T-helper 2 cell treated with Interferon-gamma antibody and Interleukin-4, amounts not matched to agents 100 ng/mL and 5 ng/mL, for 36 hours (primary cell): ENCODE data around the gene TGFB2. TPM values are rescaled to one million over a fixed set of nuclear protein-coding genes. Genes with fewer than 3 reads are reported as not detected.

Experiments used
- intact Hi-C: fragments of 100-400 bp; cut with micrococcal nuclease; formaldehyde crosslinking; loops from one replicate; pipeline ENCODE4 v1.15.1; 2023
- total RNA-seq: library from RNA; stranded (reverse); gene quantifications from 2 replicates; pipeline ENCODE4 v1.2.3, GENCODE V29; 2022

The TGFB2 gene
- total RNA-seq, 1 donor from 2014 or later, result not detected

DNA sequence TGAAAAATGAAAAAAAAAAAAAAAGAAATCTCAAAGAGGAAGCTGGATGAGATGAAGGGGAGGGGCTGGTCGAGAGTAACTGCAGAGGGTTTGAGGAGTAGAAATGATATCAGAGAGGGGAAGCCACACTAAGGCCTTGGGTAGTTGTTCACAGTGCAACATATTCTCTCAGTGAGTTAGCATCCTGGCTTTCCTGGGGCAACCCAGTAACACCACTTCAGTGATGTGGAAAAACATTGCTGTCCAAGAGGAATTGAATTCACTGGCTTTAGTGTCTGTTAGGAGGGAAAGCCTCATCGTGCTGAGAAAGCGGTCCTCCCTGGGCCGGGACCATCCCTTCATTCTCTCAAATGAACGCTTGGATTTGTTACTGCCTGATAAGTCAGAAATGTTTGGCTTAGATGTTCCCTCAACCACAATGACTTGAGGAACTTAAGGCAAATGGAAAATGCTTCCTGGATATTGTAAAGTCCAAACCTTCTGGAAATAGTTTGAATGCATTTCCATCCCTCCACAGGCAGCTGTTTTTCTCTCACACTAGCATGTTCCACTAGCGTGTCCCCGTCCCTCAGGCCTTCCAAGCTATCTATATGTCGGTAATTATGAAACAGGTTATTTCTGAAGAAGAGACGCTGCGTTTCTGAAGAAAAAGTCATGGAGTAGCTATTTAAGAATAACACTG, 12.2 kb downstream of the TGFB2 start:
- intact Hi-C loops, result no loop called here

DNA sequence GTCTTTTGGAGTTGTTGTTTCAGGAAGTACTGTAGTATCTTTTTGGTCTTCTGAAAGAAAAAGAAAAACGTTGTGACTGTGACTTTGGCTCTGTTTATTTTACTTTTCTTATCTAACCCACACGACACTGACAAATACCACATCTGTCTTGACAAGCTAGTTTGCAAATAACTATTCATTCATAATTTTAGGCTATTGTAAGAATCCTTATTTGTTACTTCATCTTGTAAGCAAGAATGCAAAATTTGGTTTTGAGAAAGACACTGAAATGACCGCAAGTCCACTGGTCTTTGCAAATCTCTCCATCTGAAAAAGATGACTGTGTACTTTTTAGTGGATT, 12.7 kb downstream of the TGFB2 start:
- intact Hi-C loops, result no loop called here

DNA sequence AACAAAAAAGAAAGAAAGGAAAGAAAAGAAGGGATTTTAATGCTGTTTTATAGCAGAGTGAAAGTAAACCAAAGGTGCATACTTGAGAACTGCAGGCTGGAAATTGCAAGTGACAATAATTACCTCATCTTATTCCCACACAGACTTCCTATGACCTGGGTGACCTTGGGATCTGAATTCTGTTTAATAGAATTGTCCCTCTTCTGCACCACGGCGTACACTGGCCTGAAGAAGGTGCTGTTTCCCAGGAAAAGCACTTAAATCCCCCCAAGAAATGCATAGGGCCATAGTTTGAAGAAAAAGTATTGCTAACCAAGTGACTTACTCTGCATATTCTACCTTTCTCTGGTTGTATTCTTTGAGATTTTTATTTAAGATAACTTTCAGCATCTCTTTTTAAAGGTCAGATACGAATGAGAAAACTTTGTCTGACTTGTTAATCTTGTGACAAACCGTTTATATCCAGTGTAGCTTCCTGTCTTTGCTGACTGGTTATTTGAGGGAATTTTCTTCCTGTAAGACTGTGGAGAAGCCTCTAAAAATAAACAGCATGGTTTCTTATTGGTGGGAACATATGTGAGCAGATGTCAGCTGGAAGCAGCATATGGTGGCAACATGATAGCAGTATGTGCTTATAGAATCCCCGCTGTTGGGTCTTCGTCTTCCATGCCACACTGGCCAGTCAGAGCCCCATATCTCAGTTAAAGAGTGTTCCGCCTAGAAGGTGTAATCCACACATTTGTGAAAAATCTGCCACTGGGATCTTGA, 16.3 kb downstream of the TGFB2 start:
- intact Hi-C loops, result no loop called here

DNA sequence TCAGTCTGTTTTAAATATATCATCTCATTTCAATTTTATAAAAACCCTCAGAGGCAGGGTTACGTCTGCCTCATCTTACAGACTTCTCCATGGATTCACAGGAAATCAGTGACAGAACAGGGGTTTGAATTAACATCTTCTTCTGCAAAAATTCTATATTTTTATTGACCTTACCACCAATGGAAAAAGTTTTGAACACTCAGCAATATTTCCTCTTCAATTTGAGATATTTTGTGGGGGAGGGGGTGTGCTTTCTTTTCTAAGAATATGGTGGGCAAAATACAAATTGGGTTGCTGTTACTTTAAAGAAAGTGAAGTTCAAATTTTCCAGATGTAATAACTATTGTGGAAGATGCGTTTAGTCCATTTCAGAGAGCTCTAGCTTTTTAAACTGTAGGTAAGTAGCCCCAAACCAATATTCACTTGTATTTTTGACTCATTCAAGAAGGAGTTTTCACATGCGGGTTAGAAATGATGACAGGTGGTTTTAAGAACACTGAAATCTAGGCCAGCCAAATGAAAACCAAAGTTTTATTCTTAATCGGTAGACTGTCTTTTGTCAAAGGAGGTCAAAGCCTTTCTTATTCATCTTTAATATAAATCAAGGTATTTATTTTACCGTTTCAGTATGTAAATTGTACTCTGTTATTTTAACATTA, 17.4 kb downstream of the TGFB2 start:
- intact Hi-C loops, result no loop called here

DNA sequence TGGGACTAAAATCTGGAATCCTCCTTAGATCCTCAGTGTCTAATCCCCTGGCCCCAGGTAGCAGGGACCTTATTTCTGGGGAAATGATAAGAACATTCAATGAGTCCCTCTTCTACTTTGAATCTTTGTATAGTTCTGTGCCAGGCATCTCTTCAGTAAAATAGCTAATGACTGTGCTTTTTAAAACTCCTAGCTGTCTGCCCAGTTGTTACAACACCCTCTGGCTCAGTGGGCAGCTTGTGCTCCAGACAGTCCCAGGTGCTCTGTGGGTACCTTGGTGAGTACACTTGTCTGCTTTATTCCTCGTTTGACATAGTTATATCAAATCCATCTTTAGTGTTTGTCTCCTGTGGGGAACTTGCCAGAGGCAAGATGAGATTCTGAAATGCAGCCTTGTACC, 18.0 kb downstream of the TGFB2 start:
- intact Hi-C loops, result no loop called here

DNA sequence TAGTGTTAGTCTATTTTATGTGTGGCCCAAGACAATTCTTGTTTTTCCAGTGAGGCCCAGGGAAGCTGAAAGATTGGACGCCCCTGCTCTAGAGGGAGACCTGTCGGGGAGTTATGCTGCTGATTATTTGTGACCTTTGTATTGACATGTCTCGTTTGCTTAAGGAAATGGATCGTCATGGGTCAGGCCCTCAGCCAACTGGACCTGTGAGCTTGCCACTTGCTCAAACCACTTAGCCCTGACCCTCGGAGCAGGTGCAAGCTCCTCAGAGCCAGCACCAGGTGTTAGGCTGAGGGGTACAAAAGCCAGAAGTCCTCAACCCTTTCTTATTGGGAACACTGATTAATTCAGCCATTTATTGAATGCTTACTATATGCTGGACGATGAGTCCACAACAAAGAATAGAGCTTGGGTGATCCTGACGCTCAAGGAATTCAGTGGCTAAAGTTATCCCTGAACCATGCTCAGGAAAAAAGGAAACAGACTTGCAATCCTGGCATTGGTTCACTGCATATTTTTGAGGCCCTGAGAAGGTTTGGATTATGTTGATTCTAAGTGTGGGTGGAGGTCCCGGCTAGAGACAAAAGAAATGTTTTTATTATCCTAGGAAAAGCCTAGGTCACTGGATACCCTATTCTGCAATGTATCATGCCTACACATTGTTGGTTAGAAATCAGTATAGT, 19.0 kb downstream of the TGFB2 start:
- intact Hi-C loops, result no loop called here

DNA sequence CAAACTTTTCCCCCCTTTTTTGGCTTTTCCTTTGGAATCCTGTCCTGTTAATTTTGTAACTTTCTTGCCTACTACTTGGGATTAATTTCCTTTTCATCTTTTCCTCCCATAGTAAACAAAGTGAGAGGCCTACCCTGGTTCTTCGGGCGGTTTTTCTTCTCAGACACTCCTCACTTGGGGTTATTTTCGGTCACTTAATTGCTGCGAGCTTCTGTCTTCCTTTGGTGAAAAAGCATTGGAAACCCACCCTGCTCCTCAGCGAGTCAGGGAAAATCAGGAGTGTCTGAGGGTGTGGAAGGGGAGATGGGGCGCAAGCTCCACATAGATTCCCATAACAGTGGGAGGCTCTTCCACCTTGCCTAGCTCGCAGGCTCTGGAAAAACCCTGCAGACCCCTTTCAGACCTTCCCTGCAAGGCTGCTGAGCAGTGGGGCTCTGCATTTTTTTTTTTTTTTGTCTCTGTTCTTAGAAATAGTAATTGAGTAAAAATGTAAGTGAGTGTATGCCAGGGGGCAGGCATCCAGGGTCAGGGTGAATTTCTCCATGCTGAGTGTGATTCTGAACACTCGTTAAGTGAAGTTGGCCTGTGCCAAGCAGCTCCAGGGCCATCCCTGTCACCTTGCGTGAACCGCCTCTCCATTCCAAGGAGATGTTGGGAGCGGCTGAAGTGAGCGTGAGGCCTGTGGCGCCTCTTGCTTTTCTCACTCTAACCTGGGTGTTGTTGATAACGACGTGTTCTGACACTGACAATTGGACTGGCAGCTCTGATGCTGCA, 20.3 kb downstream of the TGFB2 start:
- intact Hi-C loops, result no loop called here

DNA sequence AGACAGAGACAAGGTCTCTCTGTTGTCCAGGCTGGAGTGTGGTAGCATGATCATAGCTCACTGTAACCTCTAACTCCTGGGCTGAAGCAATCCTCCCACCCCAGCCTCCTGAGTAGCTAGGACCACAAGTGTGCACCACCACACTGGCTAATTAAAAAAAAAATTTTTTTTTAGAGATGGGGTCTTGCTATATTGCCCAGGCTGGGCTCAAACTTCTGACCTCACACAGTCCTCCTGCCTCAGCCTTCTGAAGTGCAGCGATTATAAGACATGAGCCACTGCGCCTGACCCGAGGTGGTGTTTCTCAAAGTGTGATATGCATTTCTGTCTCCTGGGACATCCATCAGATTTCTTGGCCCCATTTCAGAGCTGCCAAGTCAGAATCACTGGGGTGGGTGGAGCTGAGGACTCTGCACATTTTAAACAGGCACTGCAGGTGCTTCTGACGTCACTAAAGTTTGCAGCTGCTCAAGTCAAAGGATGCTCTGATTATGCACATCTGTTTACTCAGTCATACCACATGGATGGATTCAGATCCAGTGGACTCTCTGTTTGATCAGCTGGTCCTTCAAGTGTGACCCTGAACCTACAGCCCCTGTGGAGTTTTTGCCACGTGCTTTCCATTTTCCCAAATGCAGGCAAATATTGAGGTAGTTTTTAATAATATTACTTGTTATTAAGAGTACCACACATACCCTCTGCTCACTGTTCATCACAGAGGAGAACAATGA, 21.4 kb downstream of the TGFB2 start:
- intact Hi-C loops, result no loop called here

DNA sequence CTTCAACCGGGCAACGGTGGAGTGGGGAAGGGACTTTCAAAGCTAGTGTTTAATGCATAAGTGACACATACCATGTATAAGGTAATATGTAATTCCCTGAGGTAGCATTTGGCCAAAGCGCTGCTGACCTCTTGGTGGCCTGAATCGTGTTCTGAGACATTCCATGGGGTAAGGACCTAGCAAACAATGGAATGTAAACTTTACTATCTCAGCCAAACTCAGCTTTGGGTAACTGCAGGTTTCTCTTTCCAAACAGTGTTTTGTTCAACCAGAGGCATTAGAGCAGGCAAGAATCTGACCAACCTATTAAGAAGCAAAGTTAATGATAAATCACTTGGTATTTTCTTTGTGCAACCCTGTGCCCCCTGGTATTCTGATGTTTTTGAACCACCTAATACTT, 22.0 kb downstream of the TGFB2 start:
- intact Hi-C loops, result no loop called here

DNA sequence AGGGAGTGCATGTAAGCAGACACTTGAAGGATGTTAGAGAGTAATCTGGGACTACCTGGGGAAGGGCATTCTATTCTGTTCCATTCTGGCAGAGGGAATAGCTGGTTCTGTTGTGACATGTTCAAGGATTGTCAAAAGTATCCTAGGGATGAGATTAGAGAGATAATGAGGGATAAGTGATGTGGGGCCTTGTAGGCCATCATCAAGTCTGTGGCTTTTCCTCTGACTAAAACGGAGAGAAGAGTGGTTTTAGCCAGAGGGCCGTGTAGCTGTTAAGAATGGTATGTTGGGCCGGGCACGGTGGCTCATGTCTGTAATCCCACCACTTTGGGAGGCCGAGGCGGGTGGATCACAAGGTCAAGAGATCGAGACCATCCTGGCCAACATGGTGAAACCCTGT, 23.6 kb downstream of the TGFB2 start:
- intact Hi-C loops, result no loop called here

DNA sequence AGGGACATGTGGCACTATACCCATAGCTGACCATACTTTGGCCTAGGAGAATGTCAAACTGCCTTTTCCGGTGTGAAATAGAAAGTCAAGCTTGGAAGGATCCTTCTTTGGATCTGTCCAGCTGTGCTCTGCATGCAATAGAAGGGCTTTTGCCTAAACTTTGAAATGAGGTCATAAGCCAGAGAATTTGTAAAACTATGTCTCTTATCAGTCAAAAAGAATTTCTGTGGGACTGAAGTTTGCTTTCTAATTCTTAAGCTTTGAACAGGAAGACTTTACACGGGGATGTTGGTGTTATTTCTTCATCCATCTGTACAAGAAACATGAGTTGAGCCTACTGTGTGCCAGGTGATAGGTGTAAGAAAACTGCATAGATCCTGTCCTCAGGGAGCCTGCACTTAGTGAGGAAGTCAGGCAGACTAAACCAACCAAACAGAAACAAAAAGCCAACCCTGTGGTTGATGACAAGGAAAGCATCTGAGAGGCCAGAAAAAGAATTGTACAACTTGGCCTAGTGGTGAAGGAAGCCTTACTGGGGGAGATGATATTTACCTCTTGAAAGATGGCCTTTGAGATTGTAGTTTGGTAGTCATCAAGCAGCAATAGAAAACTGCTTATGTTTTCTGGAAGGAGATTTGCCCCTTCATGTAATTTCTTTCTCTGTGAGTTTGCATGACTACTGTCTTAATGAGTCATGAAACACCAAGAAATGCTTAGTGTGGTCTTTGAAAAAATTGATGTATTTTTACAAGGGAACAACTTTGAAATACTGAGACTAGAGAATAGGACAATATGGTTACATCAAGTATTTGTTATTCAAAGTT, 24.8 kb downstream of the TGFB2 start:
- intact Hi-C loops, result no loop called here

DNA sequence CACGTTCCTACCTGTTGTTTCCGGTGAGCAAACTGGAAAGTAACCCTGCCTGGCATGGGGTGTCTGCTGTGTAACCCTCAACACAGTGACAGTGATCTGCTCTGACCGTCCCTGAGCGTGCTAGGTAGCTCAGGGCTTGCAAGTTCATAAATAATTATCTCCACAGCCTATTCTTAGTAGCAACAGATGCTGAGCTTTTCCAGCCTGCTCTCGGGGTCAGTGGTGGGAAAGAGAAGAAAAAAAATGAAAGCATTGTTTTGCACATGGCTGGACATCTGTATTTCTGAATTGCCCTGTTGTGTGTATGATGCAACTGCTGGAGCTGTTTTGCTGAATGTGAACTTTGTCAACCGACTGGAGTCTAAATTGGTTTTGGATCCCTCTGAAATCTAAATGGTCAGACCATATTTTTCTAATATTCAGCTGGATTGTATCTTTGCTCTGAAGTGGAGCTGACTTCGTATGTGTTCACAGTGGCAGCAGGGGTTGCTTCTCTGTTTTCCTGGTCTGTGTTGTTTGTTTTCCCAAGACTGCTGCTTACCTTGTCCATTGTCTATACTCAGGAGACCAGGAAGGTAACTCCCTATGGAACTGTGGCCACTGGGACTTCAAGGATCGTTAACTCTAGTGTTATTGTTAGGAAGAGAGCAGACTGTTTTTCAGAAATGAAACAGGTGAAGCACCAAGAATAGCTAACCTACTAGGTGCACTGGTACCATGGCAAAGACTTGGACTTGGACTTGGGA, 27.0 kb downstream of the TGFB2 start:
- intact Hi-C loops, result no loop called here

DNA sequence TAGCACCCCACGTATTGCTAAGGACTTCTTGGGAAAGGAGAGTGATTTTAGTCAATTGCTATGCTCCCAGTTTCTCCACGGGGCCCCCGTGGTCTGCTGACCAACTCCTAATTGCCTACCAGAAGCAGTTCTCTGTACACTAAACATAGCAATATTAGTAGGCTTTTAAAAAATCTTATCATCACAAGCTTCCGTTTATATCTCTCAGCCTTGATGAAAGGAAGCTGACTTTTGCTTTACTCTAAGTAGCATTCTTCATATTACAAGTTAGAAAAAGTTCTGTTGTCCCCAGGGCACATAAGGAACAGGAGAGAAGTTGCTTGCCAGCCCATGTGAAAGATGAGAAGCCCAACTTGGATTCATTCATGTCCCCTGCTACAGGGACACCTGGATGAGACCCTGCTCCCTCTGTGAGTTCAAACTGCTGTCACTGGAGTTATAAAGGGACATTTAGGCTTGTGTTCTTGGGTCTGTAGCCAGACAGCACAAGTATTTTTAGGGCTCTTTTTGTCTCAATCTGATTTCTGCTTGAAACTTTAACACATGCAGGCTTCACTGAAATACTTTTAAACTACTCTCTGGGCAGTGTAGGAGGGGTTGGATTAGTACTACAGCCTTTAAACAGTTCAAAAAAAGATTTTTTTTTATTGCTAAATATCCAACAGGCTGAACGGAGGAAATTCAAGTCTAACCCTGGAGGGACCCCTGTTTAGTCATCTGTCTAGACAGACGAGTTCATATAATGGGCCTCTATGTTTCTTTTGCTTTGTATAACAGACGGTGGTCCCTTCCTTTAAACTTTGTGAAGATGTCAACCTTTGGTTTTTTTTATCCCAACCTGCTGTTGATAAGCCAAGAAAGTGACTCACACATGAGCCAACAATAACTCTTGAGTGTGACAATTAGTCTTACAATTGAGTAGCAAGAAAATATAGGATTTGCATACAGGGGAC, 29.5 kb downstream of the TGFB2 start:
- intact Hi-C loops, result no loop called here

DNA sequence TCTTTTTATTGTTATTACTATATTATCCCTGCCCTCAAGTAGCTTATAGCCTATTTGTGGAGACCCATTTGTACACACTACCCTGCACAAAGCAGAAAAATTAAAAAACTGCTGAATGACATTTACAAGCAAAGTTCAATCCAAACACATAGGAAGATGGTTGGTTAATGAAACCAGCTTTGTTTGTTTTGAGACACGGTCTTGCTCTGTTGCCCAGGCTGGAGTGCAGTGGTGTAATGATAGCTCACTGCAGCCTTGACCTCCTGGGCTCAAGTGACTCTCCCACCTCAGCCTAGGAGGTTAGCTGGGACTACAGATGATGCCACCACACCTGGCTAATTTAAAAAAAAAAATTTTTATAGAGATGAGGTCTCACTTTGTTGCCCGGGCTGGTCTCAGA, 31.6 kb downstream of the TGFB2 start:
- intact Hi-C loops, result loop anchor here (2.0 kb wide), 1 partner anchor 32 kb away; the partner anchor contains the start of gene TGFB2

DNA sequence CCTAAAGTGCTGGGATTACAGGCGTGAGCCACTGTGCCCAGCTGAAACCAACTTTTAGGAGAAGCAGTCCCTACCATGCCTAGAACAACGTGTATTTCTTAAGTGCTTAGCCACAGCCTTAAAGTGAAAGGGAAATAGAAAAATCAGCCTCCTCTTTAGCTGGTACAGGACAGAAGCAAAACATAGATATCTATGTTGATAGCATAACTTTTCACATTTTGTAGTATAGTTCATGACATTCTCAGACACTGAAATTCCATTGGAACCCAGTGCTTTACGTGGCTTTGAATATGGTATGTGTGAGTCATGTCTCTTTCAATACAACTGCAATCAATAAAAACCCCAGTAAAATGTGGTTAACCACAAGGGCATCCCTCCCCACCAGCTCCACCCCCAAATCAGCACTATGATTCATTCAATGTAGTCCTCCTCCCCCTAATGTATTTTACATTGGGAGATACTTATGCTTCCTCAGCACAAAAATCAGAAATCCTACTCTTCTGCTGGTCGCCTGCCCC, 32.1 kb downstream of the TGFB2 start:
- intact Hi-C loops, result loop anchor here (2.0 kb wide), 1 partner anchor 32 kb away; the partner anchor contains the start of gene TGFB2

DNA sequence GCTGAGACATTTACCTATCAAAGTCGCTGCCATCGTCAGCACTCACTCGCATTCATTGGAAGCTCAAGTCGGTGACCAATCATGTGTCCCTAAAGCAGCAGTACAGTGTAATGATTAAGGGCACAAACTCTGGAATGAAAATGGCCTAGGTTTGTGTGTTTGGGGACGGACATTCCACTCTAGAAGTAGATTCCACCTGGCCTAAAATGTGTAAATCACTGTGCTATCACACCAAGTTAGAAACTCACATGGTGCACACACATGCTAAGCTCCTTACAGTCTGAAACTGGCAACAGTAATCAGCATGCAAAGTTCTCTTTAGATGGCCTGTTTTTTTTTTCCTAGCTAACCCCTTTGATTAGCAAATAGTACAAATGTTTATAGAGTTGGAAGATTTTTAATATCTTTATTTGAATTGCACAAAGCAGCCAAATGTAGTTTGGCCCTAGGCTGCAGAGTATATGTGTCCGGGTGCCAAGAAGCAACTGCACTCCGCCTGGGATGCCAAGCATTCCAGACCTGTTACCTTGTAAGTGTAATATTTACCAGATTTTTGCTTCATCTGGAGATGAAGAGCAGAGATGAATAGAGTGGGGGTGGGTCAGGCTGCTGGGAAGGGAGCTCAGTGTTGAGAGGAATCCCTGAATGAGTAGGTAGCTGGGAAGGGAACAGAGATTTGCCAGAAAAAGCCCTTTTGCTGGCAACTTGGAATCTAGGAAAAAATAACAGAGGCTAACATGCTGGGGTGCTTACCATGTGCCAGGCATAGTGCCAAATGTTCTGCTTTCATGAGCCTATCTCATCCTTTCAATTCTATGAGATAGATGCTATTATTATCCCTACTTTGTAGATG, 35.2 kb downstream of the TGFB2 start:
- intact Hi-C loops, result no loop called here

DNA sequence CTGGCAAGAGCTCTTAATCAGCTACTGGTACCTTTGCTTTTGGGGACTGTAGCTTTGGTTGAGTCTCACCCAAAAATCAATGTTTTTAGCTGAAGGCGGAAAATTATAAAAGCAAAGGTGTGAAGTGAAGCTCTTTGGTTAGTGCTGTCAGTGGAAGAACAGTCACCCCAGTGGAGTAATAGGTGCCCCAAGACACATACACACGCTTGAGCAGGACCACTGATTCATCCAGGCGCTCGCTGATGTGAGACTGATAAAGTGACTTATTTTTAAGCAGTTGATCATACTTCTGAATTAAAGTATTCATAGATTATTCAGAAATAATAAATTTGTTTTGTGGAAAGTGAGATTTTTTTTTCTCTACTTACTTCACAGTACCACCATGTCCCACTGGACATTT, 37.1 kb downstream of the TGFB2 start:
- intact Hi-C loops, result no loop called here
